ENCODE data around the gene TTLL6. TPM values are rescaled to one million over a fixed set of nuclear protein-coding genes. Genes with fewer than 3 reads are reported as not detected.
"Not testable (repeated sequence)": the region's sequence is repeated elsewhere in the genome, so short reads cannot be mapped to it uniquely, and the experiment has no call there.

Gene TTLL6
- polyA plus RNA-seq, 1 experiment: not detected

- ChIA-PET POLR2A (no interaction called here), CTCF (interaction anchor here (0.6 to 23.7 kb wide), 24 partner anchors 8 to 300 kb away, joined by 3 to 719 read pairs (median 3); partner anchors contain the start of genes ATP5MC1, PRAC2 and TTLL6)
- no peak for DNase-seq (ENCODE audit: low read depth)
- Histone ChIP-seq H3K4me3 (ENCODE audit: low read depth, low read length) (no peak overlapping the region), H3K36me3 (ENCODE audit: control insufficient read depth, insufficient read depth, low read length) (no peaks in the 10 kb centered on the region), H3K27me3 (ENCODE audit: control insufficient read depth, insufficient read depth, low read length) (peaks cover under 1% of the 10 kb centered on the region)
- peak; percentile 97 for TF ChIP-seq CTCF (IDR thresholded peaks at IDR 0.05; ENCODE audit: insufficient read depth, low read depth, low read length)
Measured at GRCh38 chr17:48804936-48805411, 12.1 kb downstream of the TTLL6 start.

GRCh38 chr17:48800626-48801217 is 16.3 kb downstream of the TTLL6 start:
- no peaks in the 10 kb centered on the region for H3K36me3 ChIP-seq (ENCODE audit: control insufficient read depth, insufficient read depth, low read length)
- DNase-seq (ENCODE audit: low read depth): no peak
- ChIA-PET CTCF (interaction anchor here (0.9 to 4.4 kb wide), 7 partner anchors 10 to 129 kb away, joined by 3 to 27 read pairs (median 6); no protein-coding TSS in a partner anchor), POLR2A (no interaction called here)
- no peak overlapping the region for H3K4me3 ChIP-seq (ENCODE audit: low read depth, low read length)
- no peak for TF ChIP-seq CTCF (IDR thresholded peaks at IDR 0.05; ENCODE audit: insufficient read depth, low read depth, low read length)
- peaks cover 4% of the 10 kb centered on the region for H3K27me3 ChIP-seq (ENCODE audit: control insufficient read depth, insufficient read depth, low read length)

- TF ChIP-seq CTCF (IDR thresholded peaks at IDR 0.05; ENCODE audit: insufficient read depth, low read depth, low read length): no peak
- peaks cover 4% of the 10 kb centered on the region for H3K27me3 ChIP-seq (ENCODE audit: control insufficient read depth, insufficient read depth, low read length)
- POLR2A ChIA-PET: no interaction called here
- DNase-seq (ENCODE audit: low read depth): no peak
- CTCF ChIA-PET: interaction anchor here (0.9 to 4.4 kb wide), 8 partner anchors 8 to 128 kb away, joined by 3 to 27 read pairs (median 6); no protein-coding TSS in a partner anchor
- no peak overlapping the region for H3K4me3 ChIP-seq (ENCODE audit: low read depth, low read length)
- H3K36me3 ChIP-seq (ENCODE audit: control insufficient read depth, insufficient read depth, low read length): no peaks in the 10 kb centered on the region
Measured at GRCh38 chr17:48799069-48799723, 17.8 kb downstream of the TTLL6 start.

- POLR2A ChIA-PET: interaction anchor here (0.5 kb wide), 1 partner anchor 201 kb away, joined by 10 read pairs; the partner anchor contains the start of gene IGF2BP1
- DNase-seq (ENCODE audit: low read depth): not testable (repeated sequence)
- CTCF ChIA-PET: interaction anchor here (1.0 to 2.9 kb wide), 4 partner anchors 9 to 117 kb away, joined by 3 to 20 read pairs (median 4); partner anchors contain the start of genes PRAC1 and PRAC2
Measured at GRCh38 chr17:48796163-48796522, 20.9 kb downstream of the TTLL6 start.

GRCh38 chr17:48795444-48796162 is 21.4 kb downstream of the TTLL6 start:
- Histone ChIP-seq H3K4me3 (ENCODE audit: low read depth, low read length) (no peak overlapping the region), H3K36me3 (ENCODE audit: control insufficient read depth, insufficient read depth, low read length) (no peaks in the 10 kb centered on the region), H3K27me3 (ENCODE audit: control insufficient read depth, insufficient read depth, low read length) (peaks cover 5% of the 10 kb centered on the region)
- TF ChIP-seq CTCF (IDR thresholded peaks at IDR 0.05; ENCODE audit: insufficient read depth, low read depth, low read length): no peak
- ChIA-PET CTCF (interaction anchor here (1.0 to 2.9 kb wide), 3 partner anchors 72 to 117 kb away, joined by 3 to 20 read pairs (median 6); partner anchors contain the start of genes PRAC1 and PRAC2), POLR2A (interaction anchor here (0.5 kb wide), 1 partner anchor 202 kb away, joined by 10 read pairs; the partner anchor contains the start of gene IGF2BP1)
- peak; percentile 50 for DNase-seq (ENCODE audit: low read depth)

More at GRCh38 chr17:48796163-48796522, 20.9 kb downstream of the TTLL6 start:
- not testable (repeated sequence) for H3K27me3 ChIP-seq (ENCODE audit: control insufficient read depth, insufficient read depth, low read length); H3K4me3 ChIP-seq (ENCODE audit: low read depth, low read length); H3K36me3 ChIP-seq (ENCODE audit: control insufficient read depth, insufficient read depth, low read length)
